DND-41 (cell line): ENCODE data around the gene HGD.

Experiments used
- EZH2 ChIP-seq: IDR thresholded peaks from 3 replicates; pipeline ENCODE4 v1.6.1; 2012; ENCODE audit warnings: borderline replicate concordance, low read depth, mild to moderate bottlenecking, moderate library complexity, low read length, inconsistent platforms; ENCODE audit not compliant: severe bottlenecking
- TF ChIP-seq, protein P1 (sequence below): IDR thresholded peaks from 2 replicates; pipeline ENCODE4 v1.5.1; 2012; ENCODE audit warnings: borderline replicate concordance, low read length, moderate library complexity, mild to moderate bottlenecking; ENCODE audit not compliant: poor library complexity, severe bottlenecking; ENCODE audit errors: extremely low read depth

DNA sequence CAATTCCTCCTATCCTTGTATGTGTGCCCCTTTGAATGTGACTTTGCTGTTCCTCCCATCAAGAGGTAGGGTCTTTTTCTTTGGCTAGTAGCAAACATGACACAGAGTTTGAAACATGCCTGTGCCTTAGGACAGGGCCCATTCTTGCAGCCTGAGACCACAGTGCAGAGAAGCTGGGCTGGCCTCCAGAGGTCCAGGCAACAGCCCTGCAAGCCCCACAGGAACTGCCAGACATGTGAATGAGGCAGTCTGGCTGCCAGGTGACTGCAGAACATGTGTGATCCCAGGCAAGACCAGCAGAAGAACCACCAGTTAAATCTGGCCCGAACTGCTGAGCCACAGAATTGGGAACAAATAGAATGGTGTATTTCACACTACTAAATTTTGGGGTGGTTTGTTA is 1.2 kb upstream of the HGD start:
- TF ChIP-seq, protein P1, sequence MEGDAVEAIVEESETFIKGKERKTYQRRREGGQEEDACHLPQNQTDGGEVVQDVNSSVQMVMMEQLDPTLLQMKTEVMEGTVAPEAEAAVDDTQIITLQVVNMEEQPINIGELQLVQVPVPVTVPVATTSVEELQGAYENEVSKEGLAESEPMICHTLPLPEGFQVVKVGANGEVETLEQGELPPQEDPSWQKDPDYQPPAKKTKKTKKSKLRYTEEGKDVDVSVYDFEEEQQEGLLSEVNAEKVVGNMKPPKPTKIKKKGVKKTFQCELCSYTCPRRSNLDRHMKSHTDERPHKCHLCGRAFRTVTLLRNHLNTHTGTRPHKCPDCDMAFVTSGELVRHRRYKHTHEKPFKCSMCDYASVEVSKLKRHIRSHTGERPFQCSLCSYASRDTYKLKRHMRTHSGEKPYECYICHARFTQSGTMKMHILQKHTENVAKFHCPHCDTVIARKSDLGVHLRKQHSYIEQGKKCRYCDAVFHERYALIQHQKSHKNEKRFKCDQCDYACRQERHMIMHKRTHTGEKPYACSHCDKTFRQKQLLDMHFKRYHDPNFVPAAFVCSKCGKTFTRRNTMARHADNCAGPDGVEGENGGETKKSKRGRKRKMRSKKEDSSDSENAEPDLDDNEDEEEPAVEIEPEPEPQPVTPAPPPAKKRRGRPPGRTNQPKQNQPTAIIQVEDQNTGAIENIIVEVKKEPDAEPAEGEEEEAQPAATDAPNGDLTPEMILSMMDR = no peak
- TF ChIP-seq EZH2 = no peak
